HepG2 (cell line): ENCODE measurements around the gene KIF24. TPM values are rescaled to one million over a fixed set of nuclear protein-coding genes. Genes with fewer than 3 reads are reported as not detected.
A peak's percentile ranks its signal among the peaks of the same experiment; 100 is the strongest.

Source experiments
- DZIP1 ChIP-seq: sonication (generic); formaldehyde crosslinking; IDR thresholded peaks from 2 replicates; pipeline ENCODE4 v1.5.0; 2020; ENCODE audit warnings: mild to moderate bottlenecking, missing genetic modification reagents
- JUNB ChIP-seq: sonication (generic); formaldehyde crosslinking; IDR thresholded peaks from 2 replicates; pipeline ENCODE4 v1.8.0; 2022; ENCODE audit warnings: missing genetic modification reagents, mild to moderate bottlenecking, borderline replicate concordance
- MTA1 ChIP-seq: sonication (generic); formaldehyde crosslinking; IDR thresholded peaks from 2 replicates; pipeline ENCODE4 v1.4.0; 2020; ENCODE audit warnings: missing genetic modification reagents, mild to moderate bottlenecking, borderline replicate concordance
- SIX4 ChIP-seq: sonication (generic); formaldehyde crosslinking; IDR thresholded peaks from 2 replicates; pipeline ENCODE4 v1.4.0; 2020; ENCODE audit warnings: missing genetic modification reagents
- YEATS2 ChIP-seq: sonication (generic); formaldehyde crosslinking; IDR thresholded peaks from 2 replicates; pipeline ENCODE4 v1.4.0; 2020; ENCODE audit warnings: missing genetic modification reagents, borderline replicate concordance
- ZBTB1 ChIP-seq: sonication (generic); formaldehyde crosslinking; IDR thresholded peaks from 2 replicates; pipeline ENCODE4 v1.4.0; 2020; ENCODE audit warnings: missing genetic modification reagents, borderline replicate concordance
- ZNF264 ChIP-seq: sonication (generic); formaldehyde crosslinking; IDR thresholded peaks from 2 replicates; pipeline ENCODE4 v1.4.0; 2020; ENCODE audit warnings: missing genetic modification reagents
- ZNF510 ChIP-seq: sonication (generic); formaldehyde crosslinking; IDR thresholded peaks from 2 replicates; pipeline ENCODE4 v1.4.0; 2020; ENCODE audit warnings: low read depth, mild to moderate bottlenecking, missing genetic modification reagents
- polyA plus RNA-seq, 8 experiments: library from polyadenylated mRNA; depleted of rRNA in 3 of 8; stranded (reverse) in 7 of 8; unstranded in 1 of 8; fragments of >200 nt; fragmentation: Illumina TruSeq in 4 of 8; extraction: Trizol in 4 of 8; gene quantifications; 2 replicates each; pipeline versions ENCODE4 v1.2.1 to v1.2.3, GENCODE V29; 2011 to 2016; ENCODE audit warnings: low read depth in 4 of 8, missing spikeins in 1 of 8, mixed read lengths in 1 of 8; ENCODE audit not compliant: insufficient read depth in 1 of 8
- total RNA-seq, 5 experiments: library from RNA; depleted of rRNA; stranded (reverse); fragments of >200 nt; fragmentation: Illumina TruSeq; extraction: Trizol; gene quantifications; 2 replicates each; pipeline ENCODE4 v1.2.3, GENCODE V29; 2016; ENCODE audit warnings: low read depth in 1 of 5
- TF ChIP-seq, protein P1 (sequence below): IDR thresholded peaks from 2 replicates; pipeline ENCODE4 v1.6.1; 2016; ENCODE audit warnings: low read depth, missing genetic modification reagents, missing compliant biosample characterization

Gene KIF24
- total and polyA plus RNA-seq, 2 of the 13 experiments (the other 11 are each of a cell fraction or from before 2014, with no cell fraction given), result 1.1 to 3.0 TPM

DNA sequence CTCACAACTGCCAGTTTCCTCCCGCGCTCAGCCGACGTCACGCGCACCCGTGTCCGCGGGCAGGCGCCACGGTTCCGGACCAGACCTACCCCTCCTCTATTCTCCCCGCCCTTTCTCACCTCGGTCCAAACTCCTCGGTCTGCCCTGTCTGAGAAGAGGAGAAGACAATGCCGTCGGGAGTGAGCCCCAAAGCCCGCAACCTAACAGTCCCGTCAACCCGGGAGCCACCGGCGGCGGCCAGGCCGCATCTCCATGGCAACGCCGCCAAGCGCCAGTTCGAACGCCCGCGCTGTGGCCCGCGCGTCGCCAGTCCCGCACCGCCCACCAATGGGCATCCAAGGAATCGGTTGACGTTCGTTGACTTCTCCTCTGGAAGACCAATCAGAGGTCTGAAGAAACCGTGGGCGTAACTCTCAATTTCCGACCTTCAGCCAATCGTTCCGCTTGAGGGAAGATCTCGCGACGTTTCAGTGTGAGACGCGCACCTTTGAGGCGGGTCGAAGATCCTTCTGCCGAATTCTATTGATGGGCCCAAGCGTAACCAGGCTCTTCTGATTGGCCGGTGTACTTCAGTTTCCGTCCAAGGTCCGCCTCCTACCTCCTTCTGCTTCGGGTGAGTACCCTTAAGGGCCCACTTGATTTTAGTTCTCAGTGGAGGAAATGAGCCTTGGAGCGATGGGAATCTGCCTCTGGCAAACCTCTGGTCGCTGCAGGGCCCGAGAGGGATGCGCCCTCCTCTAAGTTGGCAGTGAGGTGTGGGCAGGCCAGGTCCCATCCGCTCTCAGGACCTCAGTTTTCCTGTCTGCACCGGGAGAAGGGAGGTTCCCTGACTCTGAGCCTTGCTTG, at the start of gene KIF24, which contains the start of gene NUDT2 (continued):
- TF ChIP-seq ZBTB1 (CRISPR knock-in tag) (no peak), DZIP1 (CRISPR knock-in tag) (no peak), SIX4 (no peak), YEATS2 (peak; percentile 88), ZNF510 (CRISPR knock-in tag) (no peak), MTA1 (CRISPR knock-in tag) (peak; percentile 61; the same call in 1 of the 2 replicates), JUNB (CRISPR knock-in tag) (no peak), ZNF264 (CRISPR knock-in tag) (peak; percentile 22; the same call in 1 of the 2 replicates)
- TF ChIP-seq, protein P1, sequence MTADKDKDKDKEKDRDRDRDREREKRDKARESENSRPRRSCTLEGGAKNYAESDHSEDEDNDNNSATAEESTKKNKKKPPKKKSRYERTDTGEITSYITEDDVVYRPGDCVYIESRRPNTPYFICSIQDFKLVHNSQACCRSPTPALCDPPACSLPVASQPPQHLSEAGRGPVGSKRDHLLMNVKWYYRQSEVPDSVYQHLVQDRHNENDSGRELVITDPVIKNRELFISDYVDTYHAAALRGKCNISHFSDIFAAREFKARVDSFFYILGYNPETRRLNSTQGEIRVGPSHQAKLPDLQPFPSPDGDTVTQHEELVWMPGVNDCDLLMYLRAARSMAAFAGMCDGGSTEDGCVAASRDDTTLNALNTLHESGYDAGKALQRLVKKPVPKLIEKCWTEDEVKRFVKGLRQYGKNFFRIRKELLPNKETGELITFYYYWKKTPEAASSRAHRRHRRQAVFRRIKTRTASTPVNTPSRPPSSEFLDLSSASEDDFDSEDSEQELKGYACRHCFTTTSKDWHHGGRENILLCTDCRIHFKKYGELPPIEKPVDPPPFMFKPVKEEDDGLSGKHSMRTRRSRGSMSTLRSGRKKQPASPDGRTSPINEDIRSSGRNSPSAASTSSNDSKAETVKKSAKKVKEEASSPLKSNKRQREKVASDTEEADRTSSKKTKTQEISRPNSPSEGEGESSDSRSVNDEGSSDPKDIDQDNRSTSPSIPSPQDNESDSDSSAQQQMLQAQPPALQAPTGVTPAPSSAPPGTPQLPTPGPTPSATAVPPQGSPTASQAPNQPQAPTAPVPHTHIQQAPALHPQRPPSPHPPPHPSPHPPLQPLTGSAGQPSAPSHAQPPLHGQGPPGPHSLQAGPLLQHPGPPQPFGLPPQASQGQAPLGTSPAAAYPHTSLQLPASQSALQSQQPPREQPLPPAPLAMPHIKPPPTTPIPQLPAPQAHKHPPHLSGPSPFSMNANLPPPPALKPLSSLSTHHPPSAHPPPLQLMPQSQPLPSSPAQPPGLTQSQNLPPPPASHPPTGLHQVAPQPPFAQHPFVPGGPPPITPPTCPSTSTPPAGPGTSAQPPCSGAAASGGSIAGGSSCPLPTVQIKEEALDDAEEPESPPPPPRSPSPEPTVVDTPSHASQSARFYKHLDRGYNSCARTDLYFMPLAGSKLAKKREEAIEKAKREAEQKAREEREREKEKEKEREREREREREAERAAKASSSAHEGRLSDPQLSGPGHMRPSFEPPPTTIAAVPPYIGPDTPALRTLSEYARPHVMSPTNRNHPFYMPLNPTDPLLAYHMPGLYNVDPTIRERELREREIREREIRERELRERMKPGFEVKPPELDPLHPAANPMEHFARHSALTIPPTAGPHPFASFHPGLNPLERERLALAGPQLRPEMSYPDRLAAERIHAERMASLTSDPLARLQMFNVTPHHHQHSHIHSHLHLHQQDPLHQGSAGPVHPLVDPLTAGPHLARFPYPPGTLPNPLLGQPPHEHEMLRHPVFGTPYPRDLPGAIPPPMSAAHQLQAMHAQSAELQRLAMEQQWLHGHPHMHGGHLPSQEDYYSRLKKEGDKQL, result no peak
